T-helper 2 cell treated with Interferon-gamma antibody and Interleukin-4, amounts not matched to agents 100 ng/mL and 5 ng/mL, for 36 hours (primary cell): ENCODE results near the gene APOD. TPM values are rescaled to one million over a fixed set of nuclear protein-coding genes. Genes with fewer than 3 reads are reported as not detected.

Experiments used
- intact Hi-C: fragments of 100-400 bp; cut with micrococcal nuclease; formaldehyde crosslinking; loops from one replicate; pipeline ENCODE4 v1.15.1; 2023
- total RNA-seq: library from RNA; stranded (reverse); gene quantifications from 2 replicates; pipeline ENCODE4 v1.2.3, GENCODE V29; 2022

APOD gene
- total RNA-seq, 1 donor from 2014 or later = not detected

- intact Hi-C loops = loop anchor here (2.0 kb wide), 1 partner anchor 13 kb away; no protein-coding TSS in a partner anchor
Measured at GRCh38 chr3:195537995-195538394, 45.7 kb downstream of the APOD start.

DNA sequence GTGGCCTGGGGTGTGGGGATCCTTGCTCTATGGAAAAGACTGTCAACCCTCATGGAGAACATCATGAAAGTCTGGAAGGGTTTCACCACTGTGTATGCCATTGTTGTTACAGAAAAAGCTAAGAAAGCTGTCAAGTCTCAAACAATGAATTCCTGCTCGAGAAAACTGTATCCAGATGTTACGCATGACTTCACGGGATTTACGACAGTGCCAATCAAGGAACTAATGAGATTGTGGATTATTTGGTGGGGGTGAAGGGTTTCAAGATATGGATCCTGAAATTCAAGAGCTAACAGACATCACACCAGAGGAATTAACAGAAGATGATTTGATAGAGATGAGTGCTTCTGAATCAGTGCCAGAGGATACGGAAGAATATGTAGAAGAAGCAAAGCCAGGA, 48.4 kb downstream of the APOD start:
- intact Hi-C loops = no loop called here

DNA sequence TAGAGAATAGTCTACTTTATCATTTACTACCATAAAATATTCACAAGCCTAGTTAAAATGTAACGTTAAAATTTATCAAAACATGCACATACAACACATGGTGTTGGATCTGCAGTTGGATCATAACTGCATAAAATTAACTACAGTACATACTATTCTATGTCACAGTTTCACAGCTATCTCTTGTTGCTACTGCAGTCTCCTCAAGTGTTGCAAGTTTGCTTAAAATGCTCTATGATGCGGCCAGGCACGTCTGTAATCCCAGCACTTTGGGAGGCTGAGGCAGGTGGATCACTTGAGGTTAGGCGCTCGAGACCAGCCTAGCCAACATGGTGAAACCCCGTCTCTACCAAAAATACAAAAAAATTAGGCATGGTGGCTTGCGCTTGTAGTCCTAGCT, 50.9 kb downstream of the APOD start:
- intact Hi-C loops = no loop called here

DNA sequence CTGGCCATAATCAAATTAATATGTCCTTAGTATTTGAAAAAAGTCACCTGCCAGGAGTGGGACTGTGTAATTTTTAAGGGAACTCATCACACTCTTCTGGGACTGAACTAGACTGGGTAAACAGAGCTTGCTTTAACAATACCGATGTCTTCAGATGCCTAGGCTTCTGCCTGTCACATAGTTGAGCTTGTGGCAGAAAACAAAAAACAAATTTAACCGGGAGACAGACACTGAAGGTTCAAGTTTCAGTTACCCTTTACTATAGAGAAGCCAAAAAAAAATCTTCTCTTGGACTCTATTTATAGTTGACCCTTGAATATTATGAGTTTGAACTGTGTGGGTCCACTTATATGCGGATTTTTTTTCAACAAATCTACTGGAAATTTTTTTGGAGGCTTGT, 51.4 kb downstream of the APOD start:
- intact Hi-C loops = no loop called here

GRCh38 chr3:195531683-195532082, 52.1 kb downstream of the APOD start:
- intact Hi-C loops = no loop called here

DNA sequence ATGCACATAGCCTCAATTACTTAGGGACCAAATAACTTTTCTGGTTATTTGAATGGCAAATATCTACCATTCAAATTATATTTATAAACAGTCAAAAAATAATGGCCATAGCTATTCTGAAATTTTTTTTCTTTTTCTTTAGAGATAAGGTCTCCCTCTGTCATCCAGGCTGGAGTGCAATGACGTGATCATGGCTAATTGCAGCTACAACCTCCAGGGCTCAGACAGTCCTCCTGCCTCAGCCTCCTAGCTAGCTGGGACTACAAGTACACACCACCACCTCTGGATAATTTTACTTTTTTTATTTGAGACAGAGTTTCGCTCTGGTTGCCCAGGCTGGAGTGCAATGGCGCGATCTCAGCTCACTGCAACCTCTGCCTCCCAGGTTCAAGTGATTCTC, 57.2 kb downstream of the APOD start:
- intact Hi-C loops = no loop called here

DNA sequence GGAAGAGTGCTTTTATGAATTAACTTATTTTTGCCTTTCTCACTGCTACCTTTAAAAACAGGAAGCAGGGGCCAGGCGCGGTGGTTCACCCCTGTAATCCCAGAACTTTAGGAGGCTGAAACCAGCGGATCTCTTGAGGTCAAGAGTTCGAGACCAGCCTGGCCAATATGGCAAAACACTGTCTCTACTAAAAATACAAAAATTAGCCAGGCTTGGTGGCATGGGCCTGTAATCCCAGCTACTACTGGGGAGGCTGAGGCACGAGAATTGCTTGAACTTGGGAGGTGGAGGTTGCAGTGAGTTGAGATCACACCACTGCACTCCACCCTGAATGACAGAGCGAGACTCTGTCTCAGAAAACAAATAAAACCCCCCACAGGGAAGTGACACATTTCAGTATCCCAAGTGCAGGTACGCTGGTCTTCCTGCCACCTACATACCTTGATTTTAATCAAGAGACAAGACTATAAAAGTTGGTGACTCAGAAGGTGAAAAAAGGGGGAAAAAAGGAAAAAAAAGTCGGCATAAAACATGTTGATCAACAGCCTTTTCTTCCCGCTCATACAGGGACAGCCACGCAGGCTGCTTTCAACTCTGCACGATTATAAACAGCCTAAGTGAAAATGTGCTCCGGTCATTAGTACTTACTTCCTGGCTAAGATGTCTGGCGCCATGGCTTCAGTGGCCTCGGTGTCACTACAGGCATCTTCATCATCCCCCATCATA, 59.4 kb downstream of the APOD start:
- intact Hi-C loops = loop anchor here (2.0 to 5.0 kb wide), 3 partner anchors 14 to 842 kb away; partner anchors contain the start of gene ACAP2

DNA sequence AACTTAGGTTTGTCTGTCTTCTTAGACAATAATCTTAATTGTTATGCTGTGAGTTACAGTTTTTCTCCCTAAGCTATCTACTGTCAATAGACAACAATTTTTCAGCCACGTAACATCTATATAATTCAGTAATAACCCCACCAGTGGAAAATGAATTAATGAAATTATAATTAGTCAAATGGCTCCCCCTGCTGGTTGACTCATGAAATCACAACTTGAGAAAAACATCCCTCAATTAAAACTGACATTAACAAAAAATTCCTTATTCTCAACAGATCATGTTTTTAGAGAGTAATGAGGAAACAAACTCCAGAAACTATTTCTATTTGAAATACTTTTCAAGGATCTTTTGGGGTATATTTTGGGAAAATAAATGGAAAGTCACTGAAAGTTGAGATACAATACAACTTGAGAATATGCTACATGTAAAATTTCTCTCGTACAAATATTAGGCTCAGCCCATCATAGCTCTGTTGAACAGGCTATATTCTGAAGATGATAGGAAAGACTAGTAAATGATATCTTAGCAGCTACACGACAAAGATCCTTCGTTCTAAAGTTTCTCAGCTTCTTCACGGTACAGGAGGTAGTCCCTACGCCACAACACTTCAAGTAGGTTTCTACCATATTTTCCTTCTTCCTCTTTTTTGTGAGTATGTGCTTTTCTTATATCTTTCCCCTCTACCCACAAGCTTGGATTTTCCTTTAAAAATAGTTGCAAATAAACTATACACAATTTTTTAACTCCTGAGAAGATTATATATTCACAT, 61.3 kb downstream of the APOD start:
- intact Hi-C loops = loop anchor here (1.0 to 5.0 kb wide), 4 partner anchors 26 to 840 kb away; partner anchors contain the start of genes ACAP2 and XXYLT1

Other genes starting within 250 kb of the APOD start
- 64.1 and 66.3 TPM in 2 replicates for gene ACAP2, start 140.9 kb downstream of the APOD start, total RNA-seq
- gene PPP1R2, start 40.6 kb downstream of the APOD start, total RNA-seq = 63.2 and 63.8 TPM in 2 replicates
- 5.3 and 5.4 TPM in 2 replicates for gene MUC20, start 137.0 kb upstream of the APOD start, total RNA-seq
- 0.34 and 0.39 TPM in 2 replicates for gene MUC4, start 228.0 kb upstream of the APOD start, total RNA-seq